GM12875 (cell line): Measurements from ENCODE around the gene CAB39.

Experiments
- H3K4me3 ChIP-seq: one replicate; pipeline ENCODE4 v1.5.1; 2011; ENCODE audit warnings: low read depth, low read length, control low read depth
- CTCF ChIP-seq: IDR thresholded peaks from 2 replicates; pipeline ENCODE4 v1.5.1; 2011; ENCODE audit warnings: low read depth, mild to moderate bottlenecking, control low read depth, inconsistent platforms, low read length, moderate library complexity, borderline replicate concordance; ENCODE audit not compliant: insufficient read depth

The CAB39 gene

GRCh38 chr2:230827774-230828271 is 115.2 kb downstream of the CAB39 start:
- no peak for TF ChIP-seq CTCF
- peak overlapping the region; percentile 48 for H3K4me3 ChIP-seq

- no peak for TF ChIP-seq CTCF
- H3K4me3 ChIP-seq, result peak overlapping the region; percentile 48
These were observed 115.8 kb downstream of the CAB39 start for GRCh38 chr2:230828272-230828961.

DNA sequence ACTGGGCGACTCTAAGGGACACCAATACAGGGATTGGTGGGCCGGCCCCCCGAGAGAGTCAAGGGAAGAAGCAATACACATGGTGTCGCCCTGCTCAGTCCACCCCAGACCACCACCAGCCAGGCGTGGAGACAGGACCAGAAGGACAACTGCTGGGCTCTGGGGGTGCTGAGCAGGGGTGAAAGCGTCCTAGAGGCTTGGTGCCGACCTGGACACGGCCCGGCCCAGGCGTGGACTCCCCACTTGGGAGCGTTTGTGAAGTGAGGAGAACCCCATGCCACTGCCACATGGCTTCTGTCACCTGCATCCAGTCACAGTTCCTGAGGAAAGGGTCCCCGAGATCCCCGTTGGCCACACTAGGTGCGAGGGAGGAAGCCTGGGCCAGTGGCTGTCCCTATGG is 116.7 kb downstream of the CAB39 start:
- no peak for TF ChIP-seq CTCF
- H3K4me3 ChIP-seq, result no peak overlapping the region

GRCh38 chr2:230829959-230830358 is 117.3 kb downstream of the CAB39 start:
- no peak overlapping the region for H3K4me3 ChIP-seq
- TF ChIP-seq CTCF, result no peak

- H3K4me3 ChIP-seq, result no peak overlapping the region
- no peak for TF ChIP-seq CTCF
These were observed 117.8 kb downstream of the CAB39 start for GRCh38 chr2:230830428-230830827.

DNA sequence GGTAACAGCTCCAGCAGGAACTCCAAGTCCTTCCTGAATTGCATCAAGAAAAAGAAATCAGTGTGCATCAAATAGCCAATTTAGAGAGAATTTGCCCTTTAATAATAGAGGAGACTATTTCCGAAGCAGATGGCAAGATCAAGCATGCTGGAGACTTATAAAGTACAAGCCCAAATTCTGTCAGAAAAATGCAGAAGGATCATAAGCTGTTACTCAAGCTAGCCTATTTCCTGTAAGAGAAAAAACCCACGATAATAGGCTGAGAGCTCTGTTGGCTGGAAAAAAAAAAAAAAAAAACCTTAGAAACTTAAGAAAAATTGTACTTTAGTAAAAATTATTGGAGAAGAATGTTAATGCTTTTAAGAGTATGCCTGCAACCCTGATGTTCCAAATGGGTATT is 127.7 kb downstream of the CAB39 start:
- H3K4me3 ChIP-seq, result no peak overlapping the region
- no peak for TF ChIP-seq CTCF

DNA sequence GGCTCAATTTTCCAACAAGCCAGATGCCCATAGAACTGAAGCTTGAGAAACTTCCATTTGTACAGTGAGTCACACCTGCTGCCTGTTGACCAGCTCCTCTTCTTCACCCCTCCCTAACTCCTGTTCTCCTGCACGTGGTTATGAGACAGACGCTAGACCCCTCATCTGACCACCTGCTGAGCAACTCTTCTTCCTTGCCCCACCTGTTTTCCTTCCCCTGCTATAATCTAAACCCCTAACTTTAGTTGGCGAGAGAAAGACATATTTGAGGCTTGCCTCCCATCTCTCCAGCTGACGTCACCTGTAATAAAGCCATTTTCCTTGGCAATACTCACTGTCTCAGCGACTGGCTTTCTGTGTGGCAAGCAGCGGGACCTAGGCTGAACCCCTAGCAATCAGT is 129.8 kb downstream of the CAB39 start:
- TF ChIP-seq CTCF, result no peak
- H3K4me3 ChIP-seq, result no peak overlapping the region
